Stimulated activated CD8-positive, alpha-beta memory T cell treated with anti-CD3 and anti-CD28 coated beads, Interleukin-2, amount 100 ng/mL, for 1 hour (primary cell): ENCODE measurements around the gene SLC25A39.
"Not testable (repeated sequence)": the region's sequence is repeated elsewhere in the genome, so short reads cannot be mapped to it uniquely, and the experiment has no call there.

Source experiments
- DNase-seq, 2 donors: peaks; one replicate each; pipeline ENCODE4 v3.0.0-alpha.2; 2020; ENCODE audit warnings: low read depth in 2 of 2

The SLC25A39 gene

GRCh38 chr17:44354582-44355561, 30.2 kb upstream of the SLC25A39 start:
- DNase-seq, result peak in 1 of 2 donors; percentile 34

- no peak for DNase-seq
Observed at GRCh38 chr17:44353672-44354331, 29.2 kb upstream of the SLC25A39 start.

GRCh38 chr17:44352828-44353671, 28.4 kb upstream of the SLC25A39 start:
- no peak for DNase-seq

- no peak for DNase-seq
Observed at GRCh38 chr17:44351961-44352827, 27.6 kb upstream of the SLC25A39 start.

GRCh38 chr17:44351464-44351863, 26.8 kb upstream of the SLC25A39 start:
- no peak for DNase-seq

- peak; percentile 43 to 57 for DNase-seq
Observed at GRCh38 chr17:44350733-44351226, 26.2 kb upstream of the SLC25A39 start.

- DNase-seq, result no peak
Observed at GRCh38 chr17:44349553-44350070, 25.0 kb upstream of the SLC25A39 start.

GRCh38 chr17:44348988-44349364, 24.4 kb upstream of the SLC25A39 start:
- no peak for DNase-seq

GRCh38 chr17:44348234-44348987, 23.8 kb upstream of the SLC25A39 start:
- DNase-seq, result no peak

- DNase-seq, result not testable (repeated sequence)
Observed at GRCh38 chr17:44347206-44348055, 22.8 kb upstream of the SLC25A39 start.

GRCh38 chr17:44346064-44346844, 21.6 kb upstream of the SLC25A39 start:
- DNase-seq, result no peak

GRCh38 chr17:44345454-44346026, 20.9 kb upstream of the SLC25A39 start:
- no peak for DNase-seq

GRCh38 chr17:44344939-44345453, 20.4 kb upstream of the SLC25A39 start, which contains the start of gene GRN:
Gene GRN (plus strand): TSS chr17:44345302. CDS start chr17:44349165, 3,863 bp downstream.
- peak; percentile 65 to 74 for DNase-seq

GRCh38 chr17:44343510-44344209, 19.0 kb upstream of the SLC25A39 start:
- DNase-seq, result no peak

GRCh38 chr17:44340553-44340952, 15.9 kb upstream of the SLC25A39 start:
- DNase-seq, result not testable (repeated sequence)

- DNase-seq, result no peak
Observed at GRCh38 chr17:44338702-44339101, 14.1 kb upstream of the SLC25A39 start.

- DNase-seq, result no peak
Observed at GRCh38 chr17:44335968-44336367, 11.3 kb upstream of the SLC25A39 start.
